ENCODE data around the gene RAPGEF6. TPM values are rescaled to one million over a fixed set of nuclear protein-coding genes. Genes with fewer than 3 reads are reported as not detected.

Gene RAPGEF6
- total RNA-seq, 2 donors from 2014 or later = 19.2 to 24.0 TPM

DNA sequence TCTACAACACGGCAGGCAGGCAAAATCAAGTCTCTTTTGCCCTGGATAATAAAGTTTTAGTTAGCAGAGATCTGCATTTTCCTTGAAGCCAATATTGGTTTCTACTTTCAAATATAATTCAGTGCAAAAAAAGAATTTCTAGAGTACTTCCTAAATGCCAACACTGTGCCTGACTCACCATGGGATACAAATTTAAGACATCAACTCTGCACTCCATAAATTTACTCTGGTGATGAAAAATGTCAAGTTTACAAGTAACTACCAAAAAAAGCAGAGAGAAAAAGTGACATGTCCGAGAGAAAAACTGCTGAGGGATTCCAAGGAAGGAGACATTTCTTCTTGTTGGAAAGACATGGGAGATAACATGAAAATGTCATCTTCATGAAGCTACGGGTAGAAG, 119.7 kb downstream of the RAPGEF6 start:
- H3K27me3 ChIP-seq (ENCODE audit: control insufficient read depth, insufficient read depth, low read length, poor library complexity, severe bottlenecking) = no peaks in the 10 kb centered on the region
- no peaks in the 10 kb centered on the region for H3K4me1 ChIP-seq (ENCODE audit: control insufficient read depth, insufficient read depth, low read length)
- Mint-ChIP-seq H3K27me3 (ENCODE audit: insufficient read depth) (no peaks in the 10 kb centered on the region), H3K9me3 (no peaks in the 10 kb centered on the region), H3K4me3 (no peak overlapping the region), H3K36me3 (ENCODE audit: low read depth) (peaks cover 5% of the 10 kb centered on the region), H3K27ac (no peak overlapping the region), H3K4me1 (no peaks in the 10 kb centered on the region)
- H3K9ac ChIP-seq (ENCODE audit: extremely low read depth, low read length, poor library complexity, severe bottlenecking) = no peak overlapping the region
- H3K27ac ChIP-seq (ENCODE audit: low read depth, low read length) = no peak overlapping the region
- no peak for TF ChIP-seq CTCF (conservative IDR thresholded peaks at IDR 0.05)
- no peak overlapping the region for H3K4me3 ChIP-seq (ENCODE audit: low read length)
- 94% methylated on average over 2 to 3 of the region's 3 CpGs for WGBS, 2 experiments (ENCODE audit: insufficient coverage in 1 of 2, insufficient read length in 1 of 2)
- DNase-seq = no peak
- no peaks in the 10 kb centered on the region for H3K9me3 ChIP-seq (ENCODE audit: control insufficient read depth, low read length)
- peaks cover 11% of the 10 kb centered on the region for H3K36me3 ChIP-seq (ENCODE audit: control insufficient read depth, insufficient read depth, low read length)

DNA sequence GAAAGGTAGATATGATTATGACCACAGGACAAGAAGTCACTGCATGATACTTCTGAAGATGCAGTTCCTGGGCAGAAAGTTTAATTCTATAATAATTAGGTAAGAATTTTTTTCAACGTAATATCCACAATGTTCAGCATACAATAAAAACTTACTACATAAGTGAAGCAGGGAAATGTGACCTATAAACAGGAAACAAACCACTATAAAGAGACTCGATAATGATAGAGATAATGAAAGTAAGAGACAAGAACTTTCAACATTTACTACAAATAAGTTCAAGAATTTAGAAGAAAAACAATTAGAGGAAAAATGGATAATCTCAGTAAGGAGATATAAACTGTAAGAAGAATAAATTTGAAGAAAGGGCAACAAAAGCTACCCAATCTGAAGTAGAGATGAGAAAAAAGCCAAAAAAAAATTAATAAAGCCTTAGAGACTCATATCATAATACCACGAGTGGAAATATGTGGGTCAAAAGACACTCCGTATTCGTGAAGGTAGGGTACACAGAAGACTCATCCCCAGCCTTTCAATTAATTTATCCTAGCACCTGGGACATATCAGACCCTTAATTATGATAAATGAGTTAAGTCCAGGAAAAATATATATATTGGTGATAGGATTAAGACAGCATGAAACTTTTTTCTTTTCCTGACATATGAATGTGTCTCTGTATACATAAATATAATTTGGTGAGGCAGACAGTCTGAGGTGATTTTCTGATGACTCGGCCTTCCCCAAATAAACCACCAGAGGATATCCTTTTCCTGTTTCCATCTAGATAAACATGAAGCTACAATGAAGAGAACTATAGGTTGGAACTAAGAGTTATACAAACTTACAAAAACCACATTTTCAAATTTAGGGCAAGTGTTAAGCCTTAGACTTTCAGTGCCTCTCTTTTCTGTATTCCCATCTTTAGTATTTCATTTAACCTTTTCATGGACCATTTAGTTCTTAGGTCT, 120.4 kb downstream of the RAPGEF6 start:
- no peaks in the 10 kb centered on the region for H3K9me3 Mint-ChIP-seq
- TF ChIP-seq CTCF (conservative IDR thresholded peaks at IDR 0.05) = no peak

GRCh38 chr5:131513780-131514179, 121.2 kb downstream of the RAPGEF6 start:
- Mint-ChIP-seq H3K9me3 (no peaks in the 10 kb centered on the region), H3K27me3 (ENCODE audit: insufficient read depth) (no peaks in the 10 kb centered on the region), H3K4me1 (no peaks in the 10 kb centered on the region), H3K4me3 (no peak overlapping the region), H3K36me3 (ENCODE audit: low read depth) (peaks cover 16% of the 10 kb centered on the region), H3K27ac (no peak overlapping the region)
- WGBS, 2 experiments (ENCODE audit: insufficient coverage in 1 of 2, insufficient read length in 1 of 2) = 71 to 96% methylated on average over 3 to 5 of the region's 6 CpGs
- Histone ChIP-seq H3K27ac (ENCODE audit: low read depth, low read length) (no peak overlapping the region), H3K9ac (ENCODE audit: extremely low read depth, low read length, poor library complexity, severe bottlenecking) (no peak overlapping the region), H3K4me1 (ENCODE audit: control insufficient read depth, insufficient read depth, low read length) (no peaks in the 10 kb centered on the region), H3K36me3 (ENCODE audit: control insufficient read depth, insufficient read depth, low read length) (peaks cover 14% of the 10 kb centered on the region), H3K27me3 (ENCODE audit: control insufficient read depth, insufficient read depth, low read length, poor library complexity, severe bottlenecking) (no peaks in the 10 kb centered on the region), H3K4me3 (ENCODE audit: low read length) (no peak overlapping the region), H3K9me3 (ENCODE audit: control insufficient read depth, low read length) (no peaks in the 10 kb centered on the region)
- TF ChIP-seq CTCF (conservative IDR thresholded peaks at IDR 0.05) = no peak
- no peak for DNase-seq

More for the DNA sequence above, 120.4 kb downstream of the RAPGEF6 start:
- Histone ChIP-seq H3K36me3 (ENCODE audit: control insufficient read depth, insufficient read depth, low read length) (peaks cover 15% of the 10 kb centered on the region), H3K4me1 (ENCODE audit: control insufficient read depth, insufficient read depth, low read length) (no peaks in the 10 kb centered on the region), H3K27me3 (ENCODE audit: control insufficient read depth, insufficient read depth, low read length, poor library complexity, severe bottlenecking) (no peaks in the 10 kb centered on the region), H3K4me3 (ENCODE audit: low read length) (no peak overlapping the region), H3K27ac (ENCODE audit: low read depth, low read length) (no peak overlapping the region), H3K9ac (ENCODE audit: extremely low read depth, low read length, poor library complexity, severe bottlenecking) (no peak overlapping the region), H3K9me3 (ENCODE audit: control insufficient read depth, low read length) (no peaks in the 10 kb centered on the region)
- Mint-ChIP-seq H3K36me3 (ENCODE audit: low read depth) (peaks cover 11% of the 10 kb centered on the region), H3K4me1 (no peaks in the 10 kb centered on the region), H3K4me3 (no peak overlapping the region), H3K27ac (no peak overlapping the region), H3K27me3 (ENCODE audit: insufficient read depth) (no peaks in the 10 kb centered on the region)
- WGBS, 2 experiments (ENCODE audit: insufficient coverage in 1 of 2, insufficient read length in 1 of 2) = 95 to 100% methylated on average over 3 of the region's 6 CpGs
- no peak for DNase-seq

All from endodermal cell (in vitro differentiated cells).